ENCODE data around the gene AR. TPM values are rescaled to one million over a fixed set of nuclear protein-coding genes. Genes with fewer than 3 reads are reported as not detected.

Gene AR
- total RNA-seq, 1 experiment from 2014 or later, result not detected

- Histone ChIP-seq H3K4me1 (ENCODE audit: insufficient read depth, low read length) (no peaks in the 10 kb centered on the region), H3F3A (ENCODE audit: low read length, unreplicated experiment) (no peaks in the 10 kb centered on the region), H3K9ac (ENCODE audit: low read length) (no peak overlapping the region), H3K27me3 (ENCODE audit: low read length) (no peaks in the 10 kb centered on the region), H3K79me2 (ENCODE audit: low read length) (no peaks in the 10 kb centered on the region), H3K9me2 (replicated peaks; ENCODE audit: low read length) (no peaks in the 10 kb centered on the region), H2AFZ (ENCODE audit: low read length) (no peak overlapping the region), H3K4me2 (ENCODE audit: low read length) (no peak overlapping the region), H3K9me3 (ENCODE audit: low read length) (no peaks in the 10 kb centered on the region), H4K20me1 (ENCODE audit: low read length) (no peaks in the 10 kb centered on the region), H3K4me3 (ENCODE audit: low read length) (no peak overlapping the region), H3K27ac (ENCODE audit: low read length) (no peak overlapping the region), H3K36me3 (ENCODE audit: low read depth, low read length) (no peaks in the 10 kb centered on the region)
- BruUV-seq (replicated peaks), result no TSS peak
- ATAC-seq (no peak), DNase-seq (no peak)
- ChIA-PET CTCF (no interaction called here), POLR2A (ENCODE audit: unreplicated experiment) (no interaction called here)
- no peak for TF ChIP-seq EZH2phosphoT487 (IDR thresholded peaks at IDR 0.05; ENCODE audit: borderline replicate concordance, low read length)
- no peak for TF ChIP-seq EZH2 (IDR thresholded peaks at IDR 0.05; ENCODE audit: low read length, unreplicated experiment)
- no peak for TF ChIP-seq CTCF (conservative IDR thresholded peaks at IDR 0.05; ENCODE audit: low read depth, low read length)
- intact Hi-C loops (cut with micrococcal nuclease), result no loop called here
These were observed 104.5 kb downstream of the AR start for GRCh38 chrX:67648361-67648760.

- no peak overlapping the region for H3K4me2 ChIP-seq (ENCODE audit: low read length)
- no peaks in the 10 kb centered on the region for H3K4me1 ChIP-seq (ENCODE audit: insufficient read depth, low read length)
- no peak overlapping the region for H3K27ac ChIP-seq (ENCODE audit: low read length)
- H3K79me2 ChIP-seq (ENCODE audit: low read length), result no peaks in the 10 kb centered on the region
- H3K36me3 ChIP-seq (ENCODE audit: low read depth, low read length), result no peaks in the 10 kb centered on the region
- no peak overlapping the region for H3K4me3 ChIP-seq (ENCODE audit: low read length)
- H3K27me3 ChIP-seq (ENCODE audit: low read length), result no peaks in the 10 kb centered on the region
- H3K9me3 ChIP-seq (ENCODE audit: low read length), result no peaks in the 10 kb centered on the region
- DNase-seq, result no peak
- H3K9ac ChIP-seq (ENCODE audit: low read length), result no peak overlapping the region
- H3F3A ChIP-seq (ENCODE audit: low read length, unreplicated experiment), result no peaks in the 10 kb centered on the region
- CTCF ChIA-PET, result no interaction called here
- no peak for TF ChIP-seq EZH2phosphoT487 (IDR thresholded peaks at IDR 0.05; ENCODE audit: borderline replicate concordance, low read length)
- no peak for TF ChIP-seq EZH2 (IDR thresholded peaks at IDR 0.05; ENCODE audit: low read length, unreplicated experiment)
- no peak for TF ChIP-seq CTCF (conservative IDR thresholded peaks at IDR 0.05; ENCODE audit: low read depth, low read length)
- H2AFZ ChIP-seq (ENCODE audit: low read length), result no peak overlapping the region
- BruUV-seq (replicated peaks), result no TSS peak
- POLR2A ChIA-PET (ENCODE audit: unreplicated experiment), result no interaction called here
- no peak for ATAC-seq
- intact Hi-C loops (cut with micrococcal nuclease), result no loop called here
- no peaks in the 10 kb centered on the region for H4K20me1 ChIP-seq (ENCODE audit: low read length)
- H3K9me2 ChIP-seq (replicated peaks; ENCODE audit: low read length), result no peaks in the 10 kb centered on the region
These were observed 107.8 kb downstream of the AR start for GRCh38 chrX:67651437-67652142.

DNA sequence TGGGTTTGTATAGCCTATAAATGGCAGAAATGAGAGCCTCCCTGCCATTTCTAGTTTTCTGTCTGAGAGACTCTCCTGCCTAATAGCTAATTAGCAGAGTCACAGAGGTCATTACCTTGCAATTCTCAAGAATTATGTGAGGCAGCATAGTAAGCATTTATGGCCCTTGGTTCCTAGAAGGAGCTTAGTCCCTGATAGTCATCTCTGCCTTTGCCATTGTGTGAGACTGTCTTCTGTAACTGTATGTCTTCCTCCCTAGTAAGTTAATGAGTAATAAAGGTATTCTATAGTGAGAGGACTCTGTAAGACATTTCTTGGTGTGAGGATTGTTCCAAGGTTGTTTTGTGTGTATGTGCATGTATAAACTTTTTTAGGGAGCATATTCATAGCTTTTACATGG is 108.7 kb downstream of the AR start:
- CTCF ChIA-PET, result no interaction called here
- Histone ChIP-seq H3F3A (ENCODE audit: low read length, unreplicated experiment) (no peaks in the 10 kb centered on the region), H3K9me3 (ENCODE audit: low read length) (no peaks in the 10 kb centered on the region), H3K79me2 (ENCODE audit: low read length) (no peaks in the 10 kb centered on the region), H3K4me3 (ENCODE audit: low read length) (no peak overlapping the region), H3K27me3 (ENCODE audit: low read length) (no peaks in the 10 kb centered on the region), H4K20me1 (ENCODE audit: low read length) (no peaks in the 10 kb centered on the region), H3K36me3 (ENCODE audit: low read depth, low read length) (no peaks in the 10 kb centered on the region), H3K9ac (ENCODE audit: low read length) (no peak overlapping the region), H3K27ac (ENCODE audit: low read length) (no peak overlapping the region), H3K4me2 (ENCODE audit: low read length) (no peak overlapping the region), H3K9me2 (replicated peaks; ENCODE audit: low read length) (no peaks in the 10 kb centered on the region), H3K4me1 (ENCODE audit: insufficient read depth, low read length) (no peaks in the 10 kb centered on the region), H2AFZ (ENCODE audit: low read length) (no peak overlapping the region)
- intact Hi-C loops (cut with micrococcal nuclease), result no loop called here
- no peak for TF ChIP-seq EZH2 (IDR thresholded peaks at IDR 0.05; ENCODE audit: low read length, unreplicated experiment)
- DNase-seq (no peak), ATAC-seq (no peak)
- BruUV-seq (replicated peaks), result no TSS peak
- POLR2A ChIA-PET (ENCODE audit: unreplicated experiment), result no interaction called here
